Lung (tissue), 12 donors: ENCODE data around the gene RNF17. TPM values are rescaled to one million over a fixed set of nuclear protein-coding genes. Genes with fewer than 3 reads are reported as not detected.

Source experiments
- ATAC-seq: fragments of 200-7000 bp; cut with Tn5 transposase; one replicate; pipeline ENCODE4 v1.9.1; 2020; ENCODE audit warnings: moderate number of reproducible peaks; ENCODE audit not compliant: insufficient read depth, low FRiP score
- DNase-seq, 3 donors: peaks; one replicate each; pipeline ENCODE4 v3.0.0-alpha.2; 2013 to 2017
- H3K27ac ChIP-seq, 2 donors: one replicate each; pipeline ENCODE4 v1.5.1; 2013; ENCODE audit warnings: mild to moderate bottlenecking in 2 of 2, moderate library complexity in 2 of 2, control low read depth in 1 of 2, inconsistent platforms in 1 of 2, low read depth in 1 of 2, low read length in 1 of 2
- H3K27me3 ChIP-seq, 3 donors: one replicate each; pipeline ENCODE4 v1.5.1; 2013; ENCODE audit warnings: low read length in 2 of 3; ENCODE audit not compliant: control insufficient read depth in 3 of 3, insufficient read depth in 3 of 3
- H3K36me3 ChIP-seq, 4 donors: one replicate each; pipeline ENCODE4 v1.5.1; 2013; ENCODE audit warnings: low read length in 4 of 4, mild to moderate bottlenecking in 1 of 4, moderate library complexity in 1 of 4; ENCODE audit not compliant: control insufficient read depth in 4 of 4, insufficient read depth in 4 of 4
- H3K4me1 ChIP-seq, 5 donors: one replicate each; pipeline ENCODE4 v1.5.1; 2013; ENCODE audit warnings: low read length in 5 of 5, mild to moderate bottlenecking in 2 of 5, moderate library complexity in 1 of 5; ENCODE audit not compliant: control insufficient read depth in 5 of 5, insufficient read depth in 5 of 5
- H3K4me3 ChIP-seq: one replicate; pipeline ENCODE4 v1.5.1; 2013; ENCODE audit warnings: mild to moderate bottlenecking, control low read depth, moderate library complexity
- H3K9ac ChIP-seq, 2 donors: one replicate each; pipeline ENCODE4 v1.5.1; 2013; ENCODE audit warnings: low read length in 2 of 2, control low read depth in 1 of 2; ENCODE audit not compliant: insufficient read depth in 1 of 2
- H3K9me3 ChIP-seq, 4 donors: one replicate each; pipeline ENCODE4 v1.5.1; 2013; ENCODE audit warnings: low read length in 3 of 4, mild to moderate bottlenecking in 1 of 4, moderate library complexity in 1 of 4; ENCODE audit not compliant: control insufficient read depth in 4 of 4, insufficient read depth in 3 of 4
- CTCF ChIP-seq: IDR thresholded peaks from 2 replicates; pipeline ENCODE4 v1.5.1; 2012; ENCODE audit warnings: mild to moderate bottlenecking; ENCODE audit errors: control extremely low read depth, extremely low read depth
- WGBS, 2 donors: extraction: QIAGEN DNeasy Blood & Tissue Kit; methylation state at CpG; one replicate each; pipeline ENCODE4 v1.1.7; 2013; 5-methylcytosine and 5-hydroxymethylcytosine counted together
- polyA plus RNA-seq, 2 donors: library from polyadenylated mRNA; stranded (reverse); fragments of 200-250 nt; gene quantifications; one replicate each; pipeline ENCODE4 v1.2.1, GENCODE V29; 2013
- total RNA-seq, 2 donors: library from RNA; depleted of rRNA in 1 of 2; stranded (reverse); fragments of >200 nt in 1 of 2; gene quantifications; one replicate each; pipeline ENCODE4 v1.2.1, GENCODE V29; 2014 to 2021
- donor health status: control.
- donor health status: control.
- donor health status: Bipolar disorder and iron deficiency.
- donor health status: healthy.
- donor health status: DM: yes; HTN: yes; CAD: no.

RNF17 gene
- total and polyA plus RNA-seq, 4 donors: 0.07 to 0.09 TPM; not detected in 2

- no peak for ATAC-seq
- WGBS, 2 donors: 7 to 9% methylated on average over 9 to 10 of the region's 10 CpGs
- no peak overlapping the region for H3K4me3 ChIP-seq
Observed at GRCh38 chr13:24748061-24748400, 15.9 kb upstream of the RNF17 start.

GRCh38 chr13:24759197-24759596 lies 4.8 kb upstream of the RNF17 start:
- no peak overlapping the region for H3K9ac ChIP-seq
- no peaks in the 10 kb centered on the region for H3K4me1 ChIP-seq
- no peak for TF ChIP-seq CTCF
- H3K4me3 ChIP-seq: no peak overlapping the region
- H3K27ac ChIP-seq: no peak overlapping the region
- H3K9me3 ChIP-seq: peaks cover 0 to 4% (median 0%) of the 10 kb centered on the region in 4 donors
- H3K36me3 ChIP-seq: no peaks in the 10 kb centered on the region
- H3K27me3 ChIP-seq: no peaks in the 10 kb centered on the region
- no peak for DNase-seq
- ATAC-seq: no peak

More at GRCh38 chr13:24748061-24748400, 15.9 kb upstream of the RNF17 start:
- peaks cover 0 to 20% (median 4%) of the 10 kb centered on the region in 5 donors for H3K4me1 ChIP-seq
- no peak overlapping the region for H3K27ac ChIP-seq
- no peak for DNase-seq
- no peak overlapping the region for H3K9ac ChIP-seq
- peaks cover 0 to under 1% (median 0%) of the 10 kb centered on the region in 4 donors for H3K9me3 ChIP-seq
- H3K27me3 ChIP-seq: peaks cover 17 to 55% (median 32%) of the 10 kb centered on the region in 3 donors
- TF ChIP-seq CTCF: no peak
- no peaks in the 10 kb centered on the region for H3K36me3 ChIP-seq

DNA sequence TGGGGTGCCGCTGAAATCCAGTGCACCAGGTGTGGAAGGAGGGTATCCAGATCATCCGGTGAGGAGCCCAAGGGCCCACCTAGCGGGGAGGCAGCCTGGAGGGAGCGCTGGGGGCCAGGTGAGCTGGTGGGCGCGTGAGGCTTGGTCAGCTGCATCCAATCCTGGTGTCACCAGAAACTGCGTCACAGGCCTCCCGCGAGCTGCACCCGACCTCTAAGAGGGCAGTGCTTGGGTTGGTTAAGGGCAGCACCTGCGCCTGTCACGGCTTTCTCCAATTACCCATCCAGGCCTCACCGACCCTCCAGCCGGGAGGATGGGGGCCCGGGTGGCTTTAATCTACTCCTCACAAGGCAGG lies 284 bp downstream of the RNF17 start:
- H3K27ac ChIP-seq: no peak overlapping the region
- H3K9ac ChIP-seq: no peak overlapping the region
- H3K36me3 ChIP-seq: no peaks in the 10 kb centered on the region
- no peak overlapping the region for H3K4me3 ChIP-seq
- no peaks in the 10 kb centered on the region for H3K4me1 ChIP-seq
- TF ChIP-seq CTCF: no peak
- DNase-seq (no peak), ATAC-seq (no peak)
- WGBS, 2 donors: 97 to 98% methylated on average over 15 of the region's 15 CpGs
- no peaks in the 10 kb centered on the region for H3K27me3 ChIP-seq
- peaks cover 0 to 5% (median 0%) of the 10 kb centered on the region in 4 donors for H3K9me3 ChIP-seq

- H3K27me3 ChIP-seq: no peaks in the 10 kb centered on the region
- peak in 1 of 3 donors; percentile 0 for DNase-seq
- H3K9me3 ChIP-seq: peaks cover 0 to 2% (median 0%) of the 10 kb centered on the region in 4 donors
- ATAC-seq: no peak
- 84 to 94% methylated on average over 1 of the region's 1 CpG for WGBS, 2 donors
- H3K36me3 ChIP-seq: no peaks in the 10 kb centered on the region
- H3K4me1 ChIP-seq: no peaks in the 10 kb centered on the region
- H3K27ac ChIP-seq: no peak overlapping the region
- no peak for TF ChIP-seq CTCF
- H3K9ac ChIP-seq: no peak overlapping the region
- H3K4me3 ChIP-seq: no peak overlapping the region
Observed at GRCh38 chr13:24777171-24777570, 13.2 kb downstream of the RNF17 start.
